CD4-positive, alpha-beta T cell (primary cell): ENCODE measurements around the gene SORL1-AS1.
A peak's percentile ranks its signal among the peaks of the same experiment; 100 is the strongest.

Experiments
- ATAC-seq: fragments of 200-7000 bp; cut with Tn5 transposase; one replicate; pipeline ENCODE4 v1.10.0; 2022; ENCODE audit warnings: mild to moderate bottlenecking; ENCODE audit not compliant: poor library complexity
- CTCF ChIA-PET: fragments of 350-600 bp; sonication (Branson Sonifier 250); formaldehyde crosslinking; loops from one replicate; lab custom pipeline; 2021; ENCODE audit warnings: antibody characterized with exemption, inconsistent platforms; lab: Charles Lee
- POLR2A ChIA-PET: fragments of 350-600 bp; sonication (Branson Sonifier 250); formaldehyde crosslinking; loops from one replicate; lab custom pipeline; 2021; ENCODE audit warnings: antibody characterized with exemption, inconsistent platforms; lab: Charles Lee
- DNase-seq, 14 experiments: peaks; one replicate each; pipeline ENCODE4 v3.0.0-alpha.2; 2013 to 2020; ENCODE audit warnings: mixed read lengths in 2 of 14
- H3K27ac ChIP-seq, 2 donors: one replicate each; pipeline versions ENCODE4 v1.5.1 to v1.7.0; 2013; ENCODE audit warnings: low read length in 2 of 2, low read depth in 1 of 2, mild to moderate bottlenecking in 1 of 2
- H3K27me3 ChIP-seq, 2 experiments: 1 replicate in 1 of 2; 2 replicates in 1 of 2; pipeline versions ENCODE4 v1.6.1 to v1.7.0; 2013; ENCODE audit warnings: low read length in 2 of 2, control low read depth in 1 of 2, mild to moderate bottlenecking in 1 of 2, moderate library complexity in 1 of 2; ENCODE audit not compliant: insufficient read depth in 2 of 2, control insufficient read depth in 1 of 2
- H3K36me3 ChIP-seq: one replicate; pipeline ENCODE4 v1.6.1; 2013; ENCODE audit warnings: low read length, control low read depth; ENCODE audit not compliant: insufficient read depth
- H3K4me1 ChIP-seq: one replicate; pipeline ENCODE4 v1.6.1; 2013; ENCODE audit warnings: low read length, control low read depth; ENCODE audit not compliant: insufficient read depth
- H3K4me3 ChIP-seq: one replicate; pipeline ENCODE4 v1.5.1; 2013; ENCODE audit warnings: mild to moderate bottlenecking, low read length, moderate library complexity
- H3K9me3 ChIP-seq, 2 experiments: 1 replicate in 1 of 2; 2 replicates in 1 of 2; pipeline versions ENCODE4 v1.6.1 to v1.7.0; 2013; ENCODE audit warnings: low read length in 2 of 2, mild to moderate bottlenecking in 2 of 2, control low read depth in 1 of 2, moderate library complexity in 1 of 2; ENCODE audit not compliant: control insufficient read depth in 1 of 2, insufficient read depth in 1 of 2
- H3K27ac Mint-ChIP-seq: one replicate; pipeline ENCODE4 v1.8.0; 2020; ENCODE audit warnings: mixed read lengths
- H3K27me3 Mint-ChIP-seq: one replicate; pipeline ENCODE4 v1.8.0; 2021; ENCODE audit warnings: mixed read lengths
- H3K36me3 Mint-ChIP-seq: one replicate; pipeline ENCODE4 v1.8.0; 2021; ENCODE audit warnings: low read depth, mixed read lengths
- H3K4me1 Mint-ChIP-seq: one replicate; pipeline ENCODE4 v1.8.0; 2021; ENCODE audit warnings: low read depth, mixed read lengths
- H3K4me3 Mint-ChIP-seq: one replicate; pipeline ENCODE4 v1.8.0; 2020; ENCODE audit warnings: mild to moderate bottlenecking, mixed read lengths
- H3K9me3 Mint-ChIP-seq: one replicate; pipeline ENCODE4 v1.8.0; 2020; ENCODE audit warnings: mixed read lengths
- CTCF ChIP-seq: fragments of 200-600 bp; IDR thresholded peaks from one replicate; pipeline ENCODE4 v1.8.0; 2022; ENCODE audit warnings: antibody characterized with exemption, mild to moderate bottlenecking
- intact Hi-C, 2 experiments: fragments of 100-400 bp; cut with DNase I in 1 of 2; cut with micrococcal nuclease in 1 of 2; formaldehyde crosslinking; loops; one replicate each; pipeline versions ENCODE4 v1.15.1 to v1.9.0; 2023 to 2025; cut with DNase I, micrococcal nuclease

Gene SORL1-AS1

DNA sequence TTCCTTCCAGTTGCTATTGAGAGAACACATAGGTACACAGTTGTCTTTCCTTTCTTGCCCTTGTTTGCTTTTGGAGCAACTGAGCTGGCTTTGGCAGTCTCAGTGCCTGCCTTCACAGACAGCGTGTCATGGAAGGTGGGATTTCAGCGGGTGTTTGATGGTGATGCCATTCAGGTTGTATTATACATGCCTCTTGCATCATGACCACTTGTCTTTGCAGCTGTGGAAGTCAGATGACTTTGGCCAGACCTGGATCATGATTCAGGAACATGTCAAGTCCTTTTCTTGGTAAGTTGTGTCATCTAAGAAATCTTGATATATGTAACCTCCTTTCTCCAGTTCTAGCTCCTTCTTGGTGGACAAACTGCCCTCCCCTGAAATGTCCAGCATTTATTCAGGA is 37.1 kb upstream of the SORL1-AS1 start:
- Histone ChIP-seq H3K4me3 (no peak overlapping the region), H3K36me3 (peaks cover 66% of the 10 kb centered on the region), H3K27ac (no peak overlapping the region), H3K27me3 (no peaks in the 10 kb centered on the region), H3K4me1 (peaks cover 21% of the 10 kb centered on the region), H3K9me3 (no peaks in the 10 kb centered on the region)
- TF ChIP-seq CTCF, result no peak
- H3K9me3 Mint-ChIP-seq, result no peaks in the 10 kb centered on the region
- peaks cover 71% of the 10 kb centered on the region for H3K4me1 Mint-ChIP-seq
- H3K36me3 Mint-ChIP-seq, result peaks cover 88% of the 10 kb centered on the region
- CTCF ChIA-PET, result no interaction called here
- no peak overlapping the region for H3K4me3 Mint-ChIP-seq
- no peaks in the 10 kb centered on the region for H3K27me3 Mint-ChIP-seq
- peak overlapping the region; percentile 66 for H3K27ac Mint-ChIP-seq
- intact Hi-C loops, result loop anchor here in 1 of 2 experiments (5.0 kb wide), 2 partner anchors 38 to 42 kb away; partner anchors contain the start of genes SORL1 and SORL1-AS1
- DNase-seq, result no peak
- POLR2A ChIA-PET, result interaction anchor here (1.6 kb wide), 1 partner anchor 25 kb away, joined by 3 read pairs; no protein-coding TSS in a partner anchor
- ATAC-seq, result no peak

DNA sequence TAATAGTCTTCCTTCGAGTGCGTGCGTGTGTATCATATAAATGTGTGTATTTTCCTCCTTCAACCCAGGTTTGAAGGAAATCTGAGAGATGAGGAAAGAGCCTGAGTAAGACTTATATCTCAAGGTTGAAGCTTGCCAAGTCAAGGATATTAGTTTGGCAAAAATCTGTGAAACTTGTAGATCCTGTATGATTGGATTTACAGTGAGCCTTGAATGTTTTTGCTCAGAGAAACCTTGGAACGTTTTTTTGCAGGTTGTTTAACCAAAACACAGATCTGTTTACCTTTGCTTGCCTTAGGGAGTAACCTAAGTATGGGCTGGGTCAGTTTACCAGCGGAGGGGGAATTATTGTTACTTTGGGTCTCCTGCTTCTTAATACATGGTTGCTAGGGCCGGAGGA is 35.9 kb upstream of the SORL1-AS1 start:
- Mint-ChIP-seq H3K4me3 (no peak overlapping the region), H3K36me3 (peaks cover 88% of the 10 kb centered on the region)
- TF ChIP-seq CTCF, result no peak

GRCh38 chr11:121488170-121488569 is 35.4 kb upstream of the SORL1-AS1 start:
- POLR2A ChIA-PET, result interaction anchor here (0.6 to 1.2 kb wide), 2 partner anchors 12 to 196 kb away, joined by 3 read pairs; partner anchors contain the start of gene SC5D
- peaks cover 27% of the 10 kb centered on the region for H3K4me1 ChIP-seq
- H3K27ac Mint-ChIP-seq, result peak overlapping the region; percentile 71

More for the DNA sequence above, 35.9 kb upstream of the SORL1-AS1 start:
- no peak overlapping the region for H3K4me3 ChIP-seq
- ChIA-PET CTCF (no interaction called here), POLR2A (interaction anchor here (0.6 kb wide), 1 partner anchor 196 kb away, joined by 3 read pairs; the partner anchor contains the start of gene SC5D)
- H3K9me3 Mint-ChIP-seq, result no peaks in the 10 kb centered on the region
- H3K9me3 ChIP-seq, result no peaks in the 10 kb centered on the region
- DNase-seq (no peak), ATAC-seq (no peak)
- peaks cover 69% of the 10 kb centered on the region for H3K4me1 Mint-ChIP-seq
- peak overlapping the region; percentile 71 for H3K27ac Mint-ChIP-seq
- no peaks in the 10 kb centered on the region for H3K27me3 ChIP-seq
- intact Hi-C loops, result loop anchor here in 1 of 2 experiments (5.0 kb wide), 2 partner anchors 36 to 44 kb away; partner anchors contain the start of genes SORL1 and SORL1-AS1
- H3K27me3 Mint-ChIP-seq, result no peaks in the 10 kb centered on the region
- H3K4me1 ChIP-seq, result peaks cover 23% of the 10 kb centered on the region
- H3K36me3 ChIP-seq, result peaks cover 74% of the 10 kb centered on the region
- H3K27ac ChIP-seq, result no peak overlapping the region

More at GRCh38 chr11:121488170-121488569, 35.4 kb upstream of the SORL1-AS1 start:
- CTCF ChIA-PET, result no interaction called here
- Mint-ChIP-seq H3K36me3 (peaks cover 86% of the 10 kb centered on the region), H3K4me1 (peaks cover 69% of the 10 kb centered on the region), H3K27me3 (no peaks in the 10 kb centered on the region), H3K9me3 (no peaks in the 10 kb centered on the region), H3K4me3 (no peak overlapping the region)
- Histone ChIP-seq H3K27me3 (no peaks in the 10 kb centered on the region), H3K27ac (no peak overlapping the region), H3K36me3 (peaks cover 74% of the 10 kb centered on the region), H3K4me3 (no peak overlapping the region), H3K9me3 (no peaks in the 10 kb centered on the region)
- TF ChIP-seq CTCF, result no peak
- DNase-seq (no peak), ATAC-seq (no peak)
- intact Hi-C loops, result loop anchor here in 1 of 2 experiments (5.0 kb wide), 2 partner anchors 36 to 44 kb away; partner anchors contain the start of genes SORL1 and SORL1-AS1
